ENCODE data around the gene POPDC3. TPM values are rescaled to one million over a fixed set of nuclear protein-coding genes. Genes with fewer than 3 reads are reported as not detected.

The POPDC3 gene
- total RNA-seq, 1 donor from 2014 or later: 8.2 TPM

GRCh38 chr6:105162377-105162776 is 17.4 kb downstream of the POPDC3 start:
- Histone ChIP-seq H3K4me3 (no peak overlapping the region), H4K20me1 (ENCODE audit: low read depth) (no peaks in the 10 kb centered on the region), H3K4me2 (no peak overlapping the region), H3F3A (ENCODE audit: low read depth) (no peaks in the 10 kb centered on the region), H3K79me2 (ENCODE audit: low read depth) (no peaks in the 10 kb centered on the region), H3K9ac (no peak overlapping the region), H3K27ac (no peak overlapping the region), H3K9me3 (ENCODE audit: low read depth) (no peaks in the 10 kb centered on the region), H3K27me3 (no peaks in the 10 kb centered on the region), H3K4me1 (peaks cover 8% of the 10 kb centered on the region), H3K36me3 (no peaks in the 10 kb centered on the region), H2AFZ (replicated peaks) (no peak overlapping the region)
- Mint-ChIP-seq H3K4me3 (no peak overlapping the region), H3K9me3 (no peaks in the 10 kb centered on the region), H3K27ac (no peak overlapping the region), H3K36me3 (no peaks in the 10 kb centered on the region), H3K4me1 (peaks cover 20% of the 10 kb centered on the region), H3K27me3 (ENCODE audit: insufficient read depth, low read depth) (peaks cover 2% of the 10 kb centered on the region)
- TF ChIP-seq EZH2 (IDR thresholded peaks at IDR 0.05): no peak
- TF ChIP-seq, protein P1, sequence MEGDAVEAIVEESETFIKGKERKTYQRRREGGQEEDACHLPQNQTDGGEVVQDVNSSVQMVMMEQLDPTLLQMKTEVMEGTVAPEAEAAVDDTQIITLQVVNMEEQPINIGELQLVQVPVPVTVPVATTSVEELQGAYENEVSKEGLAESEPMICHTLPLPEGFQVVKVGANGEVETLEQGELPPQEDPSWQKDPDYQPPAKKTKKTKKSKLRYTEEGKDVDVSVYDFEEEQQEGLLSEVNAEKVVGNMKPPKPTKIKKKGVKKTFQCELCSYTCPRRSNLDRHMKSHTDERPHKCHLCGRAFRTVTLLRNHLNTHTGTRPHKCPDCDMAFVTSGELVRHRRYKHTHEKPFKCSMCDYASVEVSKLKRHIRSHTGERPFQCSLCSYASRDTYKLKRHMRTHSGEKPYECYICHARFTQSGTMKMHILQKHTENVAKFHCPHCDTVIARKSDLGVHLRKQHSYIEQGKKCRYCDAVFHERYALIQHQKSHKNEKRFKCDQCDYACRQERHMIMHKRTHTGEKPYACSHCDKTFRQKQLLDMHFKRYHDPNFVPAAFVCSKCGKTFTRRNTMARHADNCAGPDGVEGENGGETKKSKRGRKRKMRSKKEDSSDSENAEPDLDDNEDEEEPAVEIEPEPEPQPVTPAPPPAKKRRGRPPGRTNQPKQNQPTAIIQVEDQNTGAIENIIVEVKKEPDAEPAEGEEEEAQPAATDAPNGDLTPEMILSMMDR (IDR thresholded peaks at IDR 0.05): no peak
- TF ChIP-seq EZH2phosphoT487 (IDR thresholded peaks at IDR 0.05): no peak
- no peak for DNase-seq (ENCODE audit: low spot score)

GRCh38 chr6:105161421-105161820 is 18.4 kb downstream of the POPDC3 start:
- H3K27ac ChIP-seq: no peak overlapping the region
- no peak overlapping the region for H2AFZ ChIP-seq (replicated peaks)
- H3K9me3 ChIP-seq (ENCODE audit: low read depth): no peaks in the 10 kb centered on the region
- no peak overlapping the region for H3K4me3 Mint-ChIP-seq
- peaks cover 20% of the 10 kb centered on the region for H3K4me1 Mint-ChIP-seq
- H3K27ac Mint-ChIP-seq: no peak overlapping the region
- no peak for DNase-seq (ENCODE audit: low spot score)
- H3K36me3 Mint-ChIP-seq: no peaks in the 10 kb centered on the region
- H3K79me2 ChIP-seq (ENCODE audit: low read depth): no peaks in the 10 kb centered on the region
- no peak overlapping the region for H3K4me2 ChIP-seq
- H4K20me1 ChIP-seq (ENCODE audit: low read depth): no peaks in the 10 kb centered on the region
- H3K9ac ChIP-seq: no peak overlapping the region
- TF ChIP-seq EZH2 (IDR thresholded peaks at IDR 0.05) (no peak), EZH2phosphoT487 (IDR thresholded peaks at IDR 0.05) (no peak)
- TF ChIP-seq, protein P1 (IDR thresholded peaks at IDR 0.05): no peak
- H3K4me3 ChIP-seq: no peak overlapping the region
- no peaks in the 10 kb centered on the region for H3K36me3 ChIP-seq
- H3F3A ChIP-seq (ENCODE audit: low read depth): no peaks in the 10 kb centered on the region
- peaks cover 18% of the 10 kb centered on the region for H3K4me1 ChIP-seq
- H3K9me3 Mint-ChIP-seq: no peaks in the 10 kb centered on the region
- H3K27me3 Mint-ChIP-seq (ENCODE audit: insufficient read depth, low read depth): peaks cover 2% of the 10 kb centered on the region
- no peaks in the 10 kb centered on the region for H3K27me3 ChIP-seq

DNA sequence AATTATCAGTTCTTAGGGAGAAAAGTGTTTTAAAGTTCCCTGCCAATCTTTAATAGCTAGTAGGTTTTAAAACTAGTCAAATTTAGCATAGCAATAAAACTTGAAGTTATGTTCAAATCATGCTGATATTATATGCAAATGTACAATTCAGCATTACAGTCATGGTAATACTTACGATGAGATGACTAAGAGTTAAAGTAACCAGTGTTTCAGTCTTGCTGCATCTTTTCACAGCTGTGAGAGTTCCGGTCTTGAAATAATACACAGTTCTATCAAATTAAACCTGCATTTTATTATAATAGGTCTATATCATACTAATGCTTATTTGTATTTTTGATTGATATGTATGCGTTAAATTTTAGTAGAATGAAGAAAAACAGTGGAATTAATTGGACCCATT is 26.1 kb downstream of the POPDC3 start:
- TF ChIP-seq, protein P1 (IDR thresholded peaks at IDR 0.05): no peak
- TF ChIP-seq EZH2phosphoT487 (IDR thresholded peaks at IDR 0.05): no peak
- no peak for TF ChIP-seq EZH2 (IDR thresholded peaks at IDR 0.05)
- no peaks in the 10 kb centered on the region for H3K36me3 ChIP-seq

More for the DNA sequence above, 26.1 kb downstream of the POPDC3 start:
- no peak overlapping the region for H3K4me3 ChIP-seq
- H3K4me3 Mint-ChIP-seq: no peak overlapping the region
- H3K4me1 ChIP-seq: peaks cover 18% of the 10 kb centered on the region
- peaks cover 2% of the 10 kb centered on the region for H3K27me3 Mint-ChIP-seq (ENCODE audit: insufficient read depth, low read depth)
- peaks cover 3% of the 10 kb centered on the region for H3K9me3 Mint-ChIP-seq
- no peak overlapping the region for H2AFZ ChIP-seq (replicated peaks)
- H4K20me1 ChIP-seq (ENCODE audit: low read depth): no peaks in the 10 kb centered on the region
- DNase-seq (ENCODE audit: low spot score): no peak
- H3K36me3 Mint-ChIP-seq: no peaks in the 10 kb centered on the region
- H3K79me2 ChIP-seq (ENCODE audit: low read depth): no peaks in the 10 kb centered on the region
- H3K27ac Mint-ChIP-seq: no peak overlapping the region
- no peak overlapping the region for H3K27ac ChIP-seq
- no peaks in the 10 kb centered on the region for H3K9me3 ChIP-seq (ENCODE audit: low read depth)
- H3F3A ChIP-seq (ENCODE audit: low read depth): no peaks in the 10 kb centered on the region
- no peaks in the 10 kb centered on the region for H3K27me3 ChIP-seq
- H3K4me2 ChIP-seq: no peak overlapping the region
- no peak overlapping the region for H3K9ac ChIP-seq
- H3K4me1 Mint-ChIP-seq: no peaks in the 10 kb centered on the region

Measured in neural progenitor cell (in vitro differentiated cells).